HG02588 (cell line): ENCODE data around the gene MACF1.
"Not testable (repeated sequence)": the region's sequence is repeated elsewhere in the genome, so short reads cannot be mapped to it uniquely, and the experiment has no call there.

Source experiments
- ATAC-seq: cut with Tn5 transposase; IDR thresholded peaks from one replicate; pipeline ENCODE4 v1.9.1; 2021; ENCODE audit warnings: mild to moderate bottlenecking, moderate library complexity; ENCODE audit not compliant: unreplicated experiment

Gene MACF1, protein sequence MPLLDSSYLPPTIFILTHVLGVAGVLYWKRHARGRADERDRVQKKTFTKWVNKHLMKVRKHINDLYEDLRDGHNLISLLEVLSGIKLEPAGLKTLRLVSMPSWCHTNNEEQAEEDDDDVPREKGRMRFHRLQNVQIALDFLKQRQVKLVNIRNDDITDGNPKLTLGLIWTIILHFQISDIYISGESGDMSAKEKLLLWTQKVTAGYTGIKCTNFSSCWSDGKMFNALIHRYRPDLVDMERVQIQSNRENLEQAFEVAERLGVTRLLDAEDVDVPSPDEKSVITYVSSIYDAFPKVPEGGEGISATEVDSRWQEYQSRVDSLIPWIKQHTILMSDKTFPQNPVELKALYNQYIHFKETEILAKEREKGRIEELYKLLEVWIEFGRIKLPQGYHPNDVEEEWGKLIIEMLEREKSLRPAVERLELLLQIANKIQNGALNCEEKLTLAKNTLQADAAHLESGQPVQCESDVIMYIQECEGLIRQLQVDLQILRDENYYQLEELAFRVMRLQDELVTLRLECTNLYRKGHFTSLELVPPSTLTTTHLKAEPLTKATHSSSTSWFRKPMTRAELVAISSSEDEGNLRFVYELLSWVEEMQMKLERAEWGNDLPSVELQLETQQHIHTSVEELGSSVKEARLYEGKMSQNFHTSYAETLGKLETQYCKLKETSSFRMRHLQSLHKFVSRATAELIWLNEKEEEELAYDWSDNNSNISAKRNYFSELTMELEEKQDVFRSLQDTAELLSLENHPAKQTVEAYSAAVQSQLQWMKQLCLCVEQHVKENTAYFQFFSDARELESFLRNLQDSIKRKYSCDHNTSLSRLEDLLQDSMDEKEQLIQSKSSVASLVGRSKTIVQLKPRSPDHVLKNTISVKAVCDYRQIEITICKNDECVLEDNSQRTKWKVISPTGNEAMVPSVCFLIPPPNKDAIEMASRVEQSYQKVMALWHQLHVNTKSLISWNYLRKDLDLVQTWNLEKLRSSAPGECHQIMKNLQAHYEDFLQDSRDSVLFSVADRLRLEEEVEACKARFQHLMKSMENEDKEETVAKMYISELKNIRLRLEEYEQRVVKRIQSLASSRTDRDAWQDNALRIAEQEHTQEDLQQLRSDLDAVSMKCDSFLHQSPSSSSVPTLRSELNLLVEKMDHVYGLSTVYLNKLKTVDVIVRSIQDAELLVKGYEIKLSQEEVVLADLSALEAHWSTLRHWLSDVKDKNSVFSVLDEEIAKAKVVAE (N-terminal part only)

GRCh38 chr1:39204441-39205081, at the start of gene MACF1:
TSS of gene MACF1 (plus strand) at chr1:39204695. CDS start at chr1:39205023, 328 bp downstream.
- ATAC-seq = no peak

GRCh38 chr1:39157304-39157703, 47.2 kb upstream of the MACF1 start:
- no peak for ATAC-seq

DNA sequence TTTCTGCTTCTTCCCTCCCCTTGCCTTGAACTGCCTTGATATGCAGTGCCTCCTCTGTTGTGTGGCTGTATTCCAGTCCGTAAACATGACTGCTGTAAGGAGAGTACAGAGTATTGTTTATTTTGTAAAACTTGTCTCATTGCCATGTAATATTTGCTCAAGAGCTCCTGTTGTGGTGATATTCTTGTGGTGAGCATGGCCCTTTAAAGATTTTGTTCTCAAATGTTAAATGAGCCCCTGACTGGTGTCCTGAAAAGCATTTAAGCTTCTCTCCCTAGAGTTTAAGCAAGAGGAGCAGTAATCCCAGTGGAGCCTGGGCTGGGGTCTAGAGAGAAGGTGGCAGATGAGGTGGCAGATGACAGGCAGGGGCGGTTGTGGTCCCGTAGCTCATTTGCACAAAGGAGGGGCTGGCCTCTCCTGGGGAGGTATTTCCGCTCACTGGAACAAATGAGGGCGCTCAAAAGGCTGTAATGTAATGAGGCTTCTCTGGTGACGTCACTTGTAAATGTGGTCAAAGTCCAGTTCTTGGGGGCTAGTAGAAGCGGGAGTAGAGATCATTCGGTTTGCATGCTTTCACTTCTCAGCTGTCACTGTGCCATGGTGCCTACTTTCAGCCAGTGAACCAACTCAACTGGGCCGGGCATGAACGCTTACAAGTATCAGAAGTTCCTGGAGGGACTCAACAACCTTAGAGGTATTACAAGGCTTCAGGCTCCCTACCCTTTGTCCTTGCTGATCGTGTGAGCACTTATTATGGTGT, 46.0 kb upstream of the MACF1 start:
- no peak for ATAC-seq

GRCh38 chr1:39159224-39160036, 45.1 kb upstream of the MACF1 start:
- ATAC-seq = no peak

GRCh38 chr1:39160703-39161102, 43.8 kb upstream of the MACF1 start:
- ATAC-seq = no peak

- not testable (repeated sequence) for ATAC-seq
Observed at GRCh38 chr1:39161811-39162210, 42.7 kb upstream of the MACF1 start.

GRCh38 chr1:39163469-39163868, 41.0 kb upstream of the MACF1 start:
- ATAC-seq = no peak

- ATAC-seq = no peak
Observed at GRCh38 chr1:39164256-39164655, 40.2 kb upstream of the MACF1 start.

GRCh38 chr1:39165049-39165448, 39.4 kb upstream of the MACF1 start:
- ATAC-seq = no peak

- ATAC-seq = no peak
Observed at GRCh38 chr1:39165488-39165887, 39.0 kb upstream of the MACF1 start.

DNA sequence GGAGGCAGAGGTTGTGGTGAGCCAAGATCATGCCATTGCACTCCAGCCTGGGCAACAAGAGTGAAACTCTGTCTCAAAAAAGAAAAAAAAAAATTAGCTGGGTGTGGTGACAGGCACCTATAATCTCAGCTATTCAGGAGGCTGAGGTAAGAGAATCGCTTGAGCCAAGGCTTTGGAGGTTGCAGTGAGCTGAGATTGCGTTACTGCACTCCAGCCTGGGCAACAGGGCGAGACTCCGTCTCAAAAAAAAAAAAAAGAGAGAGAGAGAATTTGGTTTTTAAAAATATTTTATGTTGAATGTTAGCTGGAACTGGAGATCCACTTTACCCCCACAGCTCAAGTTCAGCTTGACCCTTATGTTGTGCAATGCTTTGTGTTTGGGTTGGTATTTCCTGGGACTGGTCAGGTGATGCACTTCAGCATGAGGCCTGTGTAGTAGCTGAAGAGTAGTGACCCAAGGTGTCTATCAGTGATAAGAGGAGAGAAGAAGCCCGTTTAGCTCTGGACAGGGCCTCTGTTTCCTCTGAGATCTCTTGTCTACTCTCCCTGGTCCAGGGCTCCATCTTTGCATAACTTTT, 36.8 kb upstream of the MACF1 start:
- no peak for ATAC-seq

DNA sequence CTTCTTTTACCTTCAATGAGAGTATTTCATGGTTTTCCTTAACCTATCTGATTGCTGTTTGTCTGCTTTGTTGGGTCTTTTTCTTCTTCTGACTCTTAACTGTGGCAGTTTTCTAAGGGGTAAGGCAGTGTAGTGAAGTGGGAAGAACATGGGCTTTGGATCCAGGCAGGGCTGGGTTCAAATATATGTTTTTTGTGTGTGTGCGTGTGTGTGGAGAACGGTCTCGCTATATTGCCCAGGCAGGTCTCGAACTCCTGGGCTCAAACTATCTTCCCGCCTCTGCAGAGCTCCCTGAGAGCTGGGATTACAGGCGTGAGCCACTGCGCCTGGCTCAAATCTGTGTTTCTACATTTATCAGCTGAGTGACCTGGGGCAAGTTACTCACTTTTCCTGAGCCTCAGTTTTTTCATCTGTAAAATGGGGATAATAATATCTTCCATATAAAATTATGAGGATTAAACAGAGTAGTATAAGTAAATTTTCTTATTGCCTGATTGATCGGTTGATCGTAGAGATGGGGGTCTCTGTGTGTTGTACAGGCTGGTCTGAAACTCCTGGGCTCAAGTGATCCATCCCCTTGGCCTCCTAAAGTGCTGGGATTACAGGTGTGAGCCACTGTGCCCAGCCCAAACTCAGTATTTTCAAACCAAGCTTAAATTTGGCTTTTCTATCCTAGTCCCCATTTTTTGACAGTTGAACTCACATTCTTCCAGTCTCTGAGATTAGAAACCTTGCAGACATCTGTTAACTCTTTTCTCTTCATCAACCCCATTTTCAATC, 36.0 kb upstream of the MACF1 start:
- ATAC-seq = no peak

DNA sequence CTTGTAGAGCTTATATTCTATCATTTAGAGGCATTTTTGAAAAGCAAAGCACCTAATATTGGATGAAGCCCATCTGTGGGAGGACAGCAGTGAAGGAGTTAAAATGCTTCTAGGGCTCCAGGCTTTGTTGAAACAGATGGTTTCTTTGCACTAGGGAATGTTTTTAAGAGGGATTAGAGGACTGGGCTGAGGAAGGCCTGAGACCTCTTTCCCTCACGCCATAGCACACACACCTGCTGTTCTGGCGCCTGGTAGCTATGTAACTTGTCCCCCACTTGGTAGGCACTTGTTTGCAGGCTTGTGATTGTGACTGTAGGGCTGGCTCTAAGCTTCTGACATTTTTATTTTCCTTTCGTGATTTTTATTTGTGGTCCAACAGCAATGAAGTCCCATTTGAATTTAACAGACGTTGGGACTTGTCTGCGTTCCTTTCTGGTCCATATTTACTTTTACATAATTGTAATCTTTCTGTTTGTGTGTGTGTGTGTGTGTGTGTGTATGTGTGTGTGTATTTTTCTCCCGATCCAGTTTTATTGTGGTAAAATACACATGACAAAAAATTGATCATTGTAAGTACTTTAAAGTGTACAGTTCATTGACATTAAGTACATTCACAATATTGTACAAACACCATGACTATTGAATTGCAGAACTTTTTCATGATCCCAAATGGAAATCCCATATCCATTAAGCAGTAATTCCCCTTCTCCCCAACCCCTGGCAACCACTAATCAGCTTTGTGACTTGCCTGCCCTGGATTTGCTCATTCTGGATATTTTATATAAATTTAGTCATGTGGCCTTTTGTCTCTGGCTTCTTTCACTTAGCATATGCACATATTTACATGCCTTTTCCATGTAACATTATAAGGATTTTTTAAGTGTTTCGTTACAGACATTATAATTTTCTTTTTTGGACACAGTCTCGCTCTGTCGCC, 33.5 kb upstream of the MACF1 start:
- ATAC-seq = no peak

- no peak for ATAC-seq
Observed at GRCh38 chr1:39173119-39173994, 31.1 kb upstream of the MACF1 start.

GRCh38 chr1:39173995-39174380, 30.5 kb upstream of the MACF1 start:
- no peak for ATAC-seq
